NCI-H2029 treated with DMSO at 0.1 percent for 48 hours (cell line): ENCODE results near the gene RGS11.
"Not testable (repeated sequence)": the region's sequence is repeated elsewhere in the genome, so short reads cannot be mapped to it uniquely, and the experiment has no call there.

Experiments used
- DNase-seq: peaks from one replicate; lab custom pipeline; 2025; lab: John Stamatoyannopoulos, UW

The RGS11 gene

GRCh38 chr16:263182-263774 lies 12.5 kb downstream of the RGS11 start:
- no peak for DNase-seq

DNA sequence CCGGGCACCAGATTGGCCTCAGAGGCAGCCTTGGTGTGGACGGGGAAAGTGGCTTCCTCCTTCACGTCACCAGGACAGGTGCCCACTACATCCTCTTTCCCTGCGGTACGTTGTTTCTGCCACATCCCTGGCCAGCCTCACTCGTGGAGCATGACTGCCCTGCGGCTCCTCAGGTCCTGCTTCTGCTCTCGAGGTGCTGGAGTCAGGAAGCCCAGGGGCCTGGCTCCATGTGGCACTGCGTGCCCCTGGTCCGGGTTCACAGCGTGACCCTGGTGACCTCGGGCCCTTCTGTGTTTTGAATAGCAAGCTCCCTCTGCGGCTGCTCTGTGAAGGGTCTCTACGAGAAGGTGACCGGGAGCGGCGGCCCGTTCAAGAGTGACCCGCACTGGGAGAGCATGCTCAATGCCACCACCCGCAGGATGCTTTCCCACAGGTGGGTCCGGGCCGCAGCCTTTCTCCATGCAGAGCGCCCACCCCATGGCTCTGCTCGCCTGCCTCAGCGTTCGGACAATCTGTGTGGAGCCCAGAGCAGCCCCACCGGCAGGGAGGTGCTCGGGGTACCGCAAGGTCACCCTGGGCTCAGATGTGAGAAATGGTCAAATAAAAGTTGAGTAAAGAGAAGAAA lies 13.5 kb downstream of the RGS11 start:
- no peak for DNase-seq

DNA sequence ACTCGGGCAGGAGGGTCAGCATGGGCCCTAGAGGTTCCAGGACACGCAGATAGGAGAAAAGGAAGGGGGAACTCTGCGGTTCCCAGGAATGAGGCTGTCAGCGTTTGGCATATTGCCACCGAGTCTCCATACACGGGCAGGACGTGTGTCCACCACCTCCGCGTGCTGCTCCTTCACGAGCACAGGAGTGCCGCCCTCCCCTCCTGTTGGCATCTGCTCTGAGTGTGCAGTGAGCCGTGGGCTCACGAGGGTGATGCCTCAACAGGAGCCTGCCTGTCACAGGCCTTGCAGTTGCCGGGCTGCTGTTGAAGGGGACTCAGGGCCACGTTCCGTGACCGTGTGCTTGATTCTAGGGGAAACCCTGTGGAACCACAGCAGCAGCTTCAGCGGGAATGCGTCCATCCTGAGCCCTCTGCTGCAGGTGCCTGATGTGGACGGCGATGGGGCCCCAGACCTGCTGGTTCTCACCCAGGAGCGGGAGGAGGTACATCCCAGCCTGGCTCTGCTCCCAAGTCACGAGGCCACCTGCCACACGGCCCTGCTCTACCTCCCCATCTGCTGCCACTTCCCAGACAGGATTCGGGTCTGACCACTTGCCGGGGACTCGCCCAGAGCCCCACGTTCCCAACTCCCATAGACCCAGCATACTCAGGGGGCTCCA lies 14.6 kb downstream of the RGS11 start:
- no peak for DNase-seq

GRCh38 chr16:260326-260725 lies 15.4 kb downstream of the RGS11 start:
- no peak for DNase-seq

DNA sequence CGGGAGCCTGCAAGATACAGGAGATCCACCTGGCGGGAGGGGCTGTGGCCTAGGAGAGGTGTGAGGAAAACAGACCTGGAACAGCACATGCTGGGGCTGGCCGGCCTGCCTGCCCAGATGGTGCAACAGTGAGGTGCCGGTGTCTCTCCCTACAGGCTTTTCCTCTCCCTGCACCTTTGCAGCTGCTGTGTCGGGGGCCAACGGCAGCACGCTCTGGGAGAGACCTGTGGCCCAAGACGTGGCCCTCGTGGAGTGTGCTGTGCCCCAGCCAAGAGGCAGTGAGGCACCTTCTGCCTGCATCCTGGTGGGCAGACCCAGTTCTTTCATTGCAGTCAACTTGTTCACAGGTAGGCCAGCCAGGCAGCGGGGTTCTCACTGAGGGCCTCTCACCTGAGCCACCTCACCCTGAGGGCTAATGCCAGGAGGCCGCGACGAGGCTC lies 15.9 kb downstream of the RGS11 start:
- DNase-seq = no peak

- no peak for DNase-seq
Observed at GRCh38 chr16:259226-259625, 16.5 kb downstream of the RGS11 start.

GRCh38 chr16:258091-258490 lies 17.7 kb downstream of the RGS11 start:
- DNase-seq = not testable (repeated sequence)

- DNase-seq = no peak
Observed at GRCh38 chr16:255183-255582, 20.6 kb downstream of the RGS11 start.

GRCh38 chr16:254461-254860 lies 21.3 kb downstream of the RGS11 start:
- no peak for DNase-seq

DNA sequence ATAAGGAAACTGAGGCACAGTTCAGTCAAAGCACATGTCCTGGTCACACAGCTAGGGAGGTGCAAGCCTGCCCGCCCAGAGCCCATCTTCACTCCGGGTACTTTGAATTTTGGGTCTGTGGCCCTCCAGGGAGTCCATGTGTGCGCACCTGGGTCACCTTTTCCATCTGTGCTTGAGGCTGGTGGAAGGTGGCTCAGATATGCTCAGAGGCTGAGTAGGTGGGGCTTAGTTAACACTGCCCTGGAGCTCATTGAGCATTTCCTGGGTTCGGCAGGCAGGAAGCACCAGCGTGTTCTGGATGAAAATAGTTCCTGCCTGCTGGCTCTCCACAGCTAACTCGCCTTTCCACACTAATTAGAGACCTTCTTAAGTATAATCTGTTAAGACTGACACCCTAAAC lies 21.9 kb downstream of the RGS11 start:
- DNase-seq = no peak

GRCh38 chr16:252366-253337 lies 23.1 kb downstream of the RGS11 start:
- DNase-seq = no peak

DNA sequence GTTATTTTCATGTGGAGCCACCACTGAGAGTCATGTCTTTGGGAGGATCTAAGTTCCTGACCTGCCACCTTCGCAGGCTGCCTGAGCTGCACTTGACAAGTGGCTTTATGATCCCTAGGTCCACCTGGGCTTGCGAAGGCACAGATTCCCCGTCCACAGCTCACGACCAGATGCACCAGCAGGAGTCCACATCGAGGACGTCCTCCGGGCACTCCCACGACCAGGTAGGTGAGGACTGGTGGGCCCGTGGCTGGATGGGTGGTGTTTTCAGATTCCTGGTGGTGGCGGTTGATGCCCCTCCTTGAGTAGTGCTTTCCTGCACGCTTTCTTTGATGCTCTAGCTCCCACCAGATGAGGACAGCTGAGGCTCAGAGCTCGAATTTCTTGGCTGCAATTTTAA lies 26.3 kb downstream of the RGS11 start:
- DNase-seq = no peak

GRCh38 chr16:247027-247426 lies 28.7 kb downstream of the RGS11 start:
- DNase-seq = no peak

GRCh38 chr16:245105-245504 lies 30.6 kb downstream of the RGS11 start:
- no peak for DNase-seq

GRCh38 chr16:243348-243747 lies 32.4 kb downstream of the RGS11 start:
- DNase-seq = no peak

DNA sequence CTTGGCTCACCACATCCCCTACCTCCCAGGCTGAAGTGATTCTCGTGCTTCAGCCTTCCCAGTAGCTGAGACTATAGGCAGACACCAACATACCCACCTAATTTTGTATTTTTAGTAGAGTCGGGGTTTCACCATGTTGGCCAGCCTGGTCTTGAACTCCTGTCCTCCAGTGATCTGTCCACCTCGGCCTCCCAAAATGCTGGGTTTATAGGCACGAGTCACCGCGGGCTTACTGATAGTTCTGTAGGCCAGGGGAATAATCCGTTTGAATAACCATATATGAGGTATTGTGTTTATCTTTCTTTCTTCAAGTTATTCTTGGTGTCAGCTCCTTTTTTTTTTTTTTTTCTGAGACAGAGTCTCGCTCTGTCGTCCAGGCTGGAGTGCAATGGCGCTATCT lies 33.5 kb downstream of the RGS11 start:
- DNase-seq = no peak

DNA sequence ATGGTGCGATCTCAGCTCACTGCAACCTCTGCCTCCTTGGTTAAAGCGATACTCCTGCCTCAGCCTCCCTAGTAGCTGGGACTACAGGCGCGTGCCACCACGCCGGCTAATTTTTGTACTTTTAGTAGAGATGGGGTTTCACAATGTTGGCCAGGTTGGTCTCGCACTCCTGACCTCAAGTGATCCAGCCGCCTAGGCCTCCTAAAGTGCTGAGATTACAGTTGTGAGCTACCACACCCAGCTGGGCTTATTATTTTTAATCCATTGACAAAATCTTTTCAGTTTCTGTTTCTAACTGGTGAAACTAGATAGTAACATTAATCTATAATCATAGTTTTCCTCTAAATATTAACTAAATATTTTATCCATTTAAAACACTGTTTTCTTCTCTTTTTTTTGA lies 35.2 kb downstream of the RGS11 start:
- no peak for DNase-seq

GRCh38 chr16:239948-240277 lies 35.8 kb downstream of the RGS11 start:
- DNase-seq = no peak

DNA sequence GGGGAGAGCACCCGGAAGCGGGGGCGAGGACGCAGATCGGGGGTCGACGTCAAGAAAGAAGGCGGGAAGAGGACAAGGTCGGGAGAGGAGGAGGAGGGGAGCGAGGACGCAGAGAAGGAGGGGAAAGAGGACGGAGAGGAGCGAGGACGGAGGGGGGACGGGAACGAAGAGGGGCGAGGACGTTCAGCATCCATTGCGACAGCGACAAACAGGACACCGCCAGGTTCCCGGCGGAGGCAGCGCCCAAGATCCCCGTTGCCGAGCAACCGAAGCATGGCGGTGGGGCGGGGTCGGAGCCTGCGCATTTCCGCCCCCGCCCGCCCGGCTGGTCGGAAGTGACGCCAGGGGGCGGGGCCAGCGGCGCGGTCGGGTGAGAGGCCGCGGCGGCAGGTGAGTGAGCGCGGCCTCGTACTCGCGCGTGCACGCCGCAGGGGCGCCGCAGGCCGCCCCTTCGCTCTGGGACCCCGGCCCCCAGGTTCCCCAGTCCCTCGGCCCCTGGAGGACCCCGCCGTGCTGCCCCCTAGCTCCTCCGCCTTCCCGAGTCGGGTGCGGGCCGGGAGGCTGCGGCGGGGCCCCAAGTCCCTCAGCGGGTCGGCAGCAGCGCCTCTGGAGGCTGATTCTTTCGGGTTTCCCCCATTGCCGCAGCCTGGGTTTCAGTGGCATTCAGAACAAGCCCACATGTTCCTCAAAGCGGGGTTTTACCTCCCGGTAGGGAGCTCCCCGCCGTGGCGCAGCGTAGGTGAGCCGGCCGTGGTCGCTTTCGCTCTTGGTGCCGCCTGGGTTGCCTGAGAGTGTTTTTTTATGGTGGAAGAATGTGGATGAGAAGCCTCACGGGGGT lies 41.1 kb downstream of the RGS11 start, which contains the start of gene FAM234A:
Gene FAM234A (plus strand): TSS at position 354 of the 838 bp plus-strand sequence. CDS start 19,593 bp downstream, outside the sequence.
- DNase-seq = peak; percentile 71

DNA sequence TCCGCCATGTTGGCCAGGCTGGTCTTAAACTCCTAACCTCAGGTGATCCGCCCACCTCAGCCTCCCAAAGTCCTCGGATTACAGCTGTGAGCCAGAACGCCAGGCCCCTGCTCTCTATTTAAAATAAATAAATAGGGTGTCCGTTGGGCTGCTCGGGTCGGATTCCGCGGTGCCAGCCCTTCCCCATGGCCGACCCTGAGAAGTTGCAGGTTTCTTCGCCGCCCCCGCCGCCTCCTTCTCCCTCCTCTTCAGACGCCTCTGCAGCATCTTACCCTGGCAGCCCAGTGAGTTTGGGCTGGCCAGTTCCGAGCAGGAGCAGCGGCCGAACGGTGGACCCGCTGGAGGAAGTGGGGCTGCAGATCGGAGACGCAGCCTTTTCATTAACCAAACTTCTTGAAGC lies 44.8 kb downstream of the RGS11 start:
- no peak for DNase-seq

DNA sequence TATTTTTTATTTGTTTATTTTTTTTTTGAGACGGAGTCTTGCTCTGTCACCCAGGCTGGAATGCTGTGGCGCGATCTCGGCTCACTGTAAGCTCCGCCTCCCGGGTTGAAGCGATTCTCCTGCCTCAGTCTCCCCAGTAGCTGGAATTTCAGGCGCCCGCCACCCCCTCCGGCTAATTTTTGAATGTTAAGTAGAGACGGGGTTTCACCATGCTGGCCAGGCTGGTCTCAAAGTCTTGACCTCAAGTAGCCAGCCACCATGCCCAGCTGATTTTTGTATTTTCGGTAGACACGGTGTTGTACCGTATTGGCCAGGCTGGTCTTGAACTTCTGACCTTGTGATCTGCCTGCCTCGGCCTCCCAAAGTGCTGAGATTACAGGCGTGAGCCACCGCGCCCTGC lies 45.4 kb downstream of the RGS11 start:
- not testable (repeated sequence) for DNase-seq
